ENCODE data around the gene ABCG8.

Gene ABCG8

GRCh38 chr2:43879261-43879660, 40.5 kb downstream of the ABCG8 start:
- no peak overlapping the region for H3K9ac ChIP-seq (ENCODE audit: low read length)
- no peak overlapping the region for H3K27ac ChIP-seq (ENCODE audit: low read depth, low read length)
- H3K4me1 ChIP-seq (ENCODE audit: insufficient read depth, low read length): no peaks in the 10 kb centered on the region
- no peak overlapping the region for H3K4me3 ChIP-seq (ENCODE audit: low read depth in 1 of 2, low read length in 2 of 2)
- peaks cover 0 to 5% of the 10 kb centered on the region in 2 donors for H3K27me3 ChIP-seq (ENCODE audit: control insufficient read depth in 1 of 2, insufficient read depth in 2 of 2, low read length in 2 of 2)
- no peaks in the 10 kb centered on the region for H3K36me3 ChIP-seq (ENCODE audit: insufficient read depth, low read length)
- no peaks in the 10 kb centered on the region for H3K9me3 ChIP-seq (ENCODE audit: low read length)

GRCh38 chr2:43880471-43880870, 41.7 kb downstream of the ABCG8 start:
- no peak overlapping the region for H3K4me3 ChIP-seq (ENCODE audit: low read depth in 1 of 2, low read length in 2 of 2)
- no peaks in the 10 kb centered on the region for H3K9me3 ChIP-seq (ENCODE audit: low read length)
- no peaks in the 10 kb centered on the region for H3K4me1 ChIP-seq (ENCODE audit: insufficient read depth, low read length)
- no peak overlapping the region for H3K9ac ChIP-seq (ENCODE audit: low read length)
- no peaks in the 10 kb centered on the region for H3K36me3 ChIP-seq (ENCODE audit: insufficient read depth, low read length)
- peaks cover 0 to 5% of the 10 kb centered on the region in 2 donors for H3K27me3 ChIP-seq (ENCODE audit: control insufficient read depth in 1 of 2, insufficient read depth in 2 of 2, low read length in 2 of 2)
- H3K27ac ChIP-seq (ENCODE audit: low read depth, low read length): no peak overlapping the region

GRCh38 chr2:43880952-43881351, 42.2 kb downstream of the ABCG8 start:
- no peaks in the 10 kb centered on the region for H3K36me3 ChIP-seq (ENCODE audit: insufficient read depth, low read length)
- peaks cover 0 to 5% of the 10 kb centered on the region in 2 donors for H3K27me3 ChIP-seq (ENCODE audit: control insufficient read depth in 1 of 2, insufficient read depth in 2 of 2, low read length in 2 of 2)
- H3K27ac ChIP-seq (ENCODE audit: low read depth, low read length): no peak overlapping the region
- H3K9me3 ChIP-seq (ENCODE audit: low read length): no peaks in the 10 kb centered on the region
- H3K9ac ChIP-seq (ENCODE audit: low read length): no peak overlapping the region
- H3K4me1 ChIP-seq (ENCODE audit: insufficient read depth, low read length): no peaks in the 10 kb centered on the region
- no peak overlapping the region for H3K4me3 ChIP-seq (ENCODE audit: low read depth in 1 of 2, low read length in 2 of 2)

- no peaks in the 10 kb centered on the region for H3K9me3 ChIP-seq (ENCODE audit: low read length)
- H3K4me1 ChIP-seq (ENCODE audit: insufficient read depth, low read length): no peaks in the 10 kb centered on the region
- no peak overlapping the region for H3K4me3 ChIP-seq (ENCODE audit: low read depth in 1 of 2, low read length in 2 of 2)
- peaks cover 10% of the 10 kb centered on the region for H3K36me3 ChIP-seq (ENCODE audit: insufficient read depth, low read length)
- H3K27me3 ChIP-seq (ENCODE audit: control insufficient read depth in 1 of 2, insufficient read depth in 2 of 2, low read length in 2 of 2): peaks cover 0 to 3% of the 10 kb centered on the region in 2 donors
- no peak overlapping the region for H3K9ac ChIP-seq (ENCODE audit: low read length)
- H3K27ac ChIP-seq (ENCODE audit: low read depth, low read length): no peak overlapping the region
Observed at GRCh38 chr2:43882312-43882711, 43.5 kb downstream of the ABCG8 start.

- no peak overlapping the region for H3K27ac ChIP-seq (ENCODE audit: low read depth, low read length)
- no peak overlapping the region for H3K9ac ChIP-seq (ENCODE audit: low read length)
- no peak overlapping the region for H3K4me3 ChIP-seq (ENCODE audit: low read depth in 1 of 2, low read length in 2 of 2)
- no peaks in the 10 kb centered on the region for H3K27me3 ChIP-seq (ENCODE audit: control insufficient read depth in 1 of 2, insufficient read depth in 2 of 2, low read length in 2 of 2)
- H3K4me1 ChIP-seq (ENCODE audit: insufficient read depth, low read length): no peaks in the 10 kb centered on the region
- H3K9me3 ChIP-seq (ENCODE audit: low read length): no peaks in the 10 kb centered on the region
- peaks cover 26% of the 10 kb centered on the region for H3K36me3 ChIP-seq (ENCODE audit: insufficient read depth, low read length)
Observed at GRCh38 chr2:43884689-43885088, 45.9 kb downstream of the ABCG8 start.

GRCh38 chr2:43885132-43885632, 46.4 kb downstream of the ABCG8 start:
- Histone ChIP-seq H3K9ac (ENCODE audit: low read length) (no peak overlapping the region), H3K36me3 (ENCODE audit: insufficient read depth, low read length) (peaks cover 30% of the 10 kb centered on the region), H3K27ac (ENCODE audit: low read depth, low read length) (no peak overlapping the region), H3K27me3 (ENCODE audit: control insufficient read depth in 1 of 2, insufficient read depth in 2 of 2, low read length in 2 of 2) (no peaks in the 10 kb centered on the region), H3K4me1 (ENCODE audit: insufficient read depth, low read length) (no peaks in the 10 kb centered on the region), H3K9me3 (ENCODE audit: low read length) (no peaks in the 10 kb centered on the region), H3K4me3 (ENCODE audit: low read depth in 1 of 2, low read length in 2 of 2) (no peak overlapping the region)

- Histone ChIP-seq H3K4me3 (ENCODE audit: low read depth in 1 of 2, low read length in 2 of 2) (no peak overlapping the region), H3K36me3 (ENCODE audit: insufficient read depth, low read length) (peaks cover 42% of the 10 kb centered on the region), H3K27ac (ENCODE audit: low read depth, low read length) (no peak overlapping the region), H3K27me3 (ENCODE audit: control insufficient read depth in 1 of 2, insufficient read depth in 2 of 2, low read length in 2 of 2) (no peaks in the 10 kb centered on the region), H3K4me1 (ENCODE audit: insufficient read depth, low read length) (no peaks in the 10 kb centered on the region), H3K9me3 (ENCODE audit: low read length) (no peaks in the 10 kb centered on the region), H3K9ac (ENCODE audit: low read length) (no peak overlapping the region)
Observed at GRCh38 chr2:43887176-43887575, 48.4 kb downstream of the ABCG8 start.

- H3K27ac ChIP-seq (ENCODE audit: low read depth, low read length): no peak overlapping the region
- no peak overlapping the region for H3K9ac ChIP-seq (ENCODE audit: low read length)
- H3K27me3 ChIP-seq (ENCODE audit: control insufficient read depth in 1 of 2, insufficient read depth in 2 of 2, low read length in 2 of 2): no peaks in the 10 kb centered on the region
- H3K4me1 ChIP-seq (ENCODE audit: insufficient read depth, low read length): no peaks in the 10 kb centered on the region
- H3K4me3 ChIP-seq (ENCODE audit: low read depth in 1 of 2, low read length in 2 of 2): no peak overlapping the region
- peaks cover 62% of the 10 kb centered on the region for H3K36me3 ChIP-seq (ENCODE audit: insufficient read depth, low read length)
- no peaks in the 10 kb centered on the region for H3K9me3 ChIP-seq (ENCODE audit: low read length)
Observed at GRCh38 chr2:43889416-43889815, 50.6 kb downstream of the ABCG8 start.

- Histone ChIP-seq H3K27ac (ENCODE audit: low read depth, low read length) (no peak overlapping the region), H3K36me3 (ENCODE audit: insufficient read depth, low read length) (peaks cover 62% of the 10 kb centered on the region), H3K4me3 (ENCODE audit: low read depth in 1 of 2, low read length in 2 of 2) (no peak overlapping the region)
Observed at GRCh38 chr2:43890855-43891254, 52.1 kb downstream of the ABCG8 start.

GRCh38 chr2:43894743-43895142, 56.0 kb downstream of the ABCG8 start:
- no peak overlapping the region for H3K4me3 ChIP-seq (ENCODE audit: low read depth in 1 of 2, low read length in 2 of 2)
- H3K27ac ChIP-seq (ENCODE audit: low read depth, low read length): no peak overlapping the region
- H3K9ac ChIP-seq (ENCODE audit: low read length): no peak overlapping the region
- H3K27me3 ChIP-seq (ENCODE audit: control insufficient read depth in 1 of 2, insufficient read depth in 2 of 2, low read length in 2 of 2): no peaks in the 10 kb centered on the region
- no peaks in the 10 kb centered on the region for H3K9me3 ChIP-seq (ENCODE audit: low read length)
- H3K36me3 ChIP-seq (ENCODE audit: insufficient read depth, low read length): peaks cover 53% of the 10 kb centered on the region
- no peaks in the 10 kb centered on the region for H3K4me1 ChIP-seq (ENCODE audit: insufficient read depth, low read length)

More at GRCh38 chr2:43890855-43891254, 52.1 kb downstream of the ABCG8 start:
- H3K27me3 ChIP-seq (ENCODE audit: control insufficient read depth in 1 of 2, insufficient read depth in 2 of 2, low read length in 2 of 2): no peaks in the 10 kb centered on the region
- no peaks in the 10 kb centered on the region for H3K4me1 ChIP-seq (ENCODE audit: insufficient read depth, low read length)
- H3K9me3 ChIP-seq (ENCODE audit: low read length): no peaks in the 10 kb centered on the region
- no peak overlapping the region for H3K9ac ChIP-seq (ENCODE audit: low read length)

GRCh38 chr2:43896906-43897305, 58.1 kb downstream of the ABCG8 start:
- Histone ChIP-seq H3K27ac (ENCODE audit: low read depth, low read length) (no peak overlapping the region), H3K4me3 (ENCODE audit: low read depth in 1 of 2, low read length in 2 of 2) (no peak overlapping the region), H3K9ac (ENCODE audit: low read length) (no peak overlapping the region), H3K36me3 (ENCODE audit: insufficient read depth, low read length) (peaks cover 39% of the 10 kb centered on the region), H3K9me3 (ENCODE audit: low read length) (no peaks in the 10 kb centered on the region), H3K4me1 (ENCODE audit: insufficient read depth, low read length) (no peaks in the 10 kb centered on the region), H3K27me3 (ENCODE audit: control insufficient read depth in 1 of 2, insufficient read depth in 2 of 2, low read length in 2 of 2) (no peaks in the 10 kb centered on the region)

- peaks cover 33% of the 10 kb centered on the region for H3K36me3 ChIP-seq (ENCODE audit: insufficient read depth, low read length)
Observed at GRCh38 chr2:43897492-43897891, 58.7 kb downstream of the ABCG8 start.

More at GRCh38 chr2:43897492-43897891, 58.7 kb downstream of the ABCG8 start:
- H3K9ac ChIP-seq (ENCODE audit: low read length): no peak overlapping the region
- no peaks in the 10 kb centered on the region for H3K27me3 ChIP-seq (ENCODE audit: control insufficient read depth in 1 of 2, insufficient read depth in 2 of 2, low read length in 2 of 2)
- H3K27ac ChIP-seq (ENCODE audit: low read depth, low read length): no peak overlapping the region
- H3K4me1 ChIP-seq (ENCODE audit: insufficient read depth, low read length): no peaks in the 10 kb centered on the region
- no peak overlapping the region for H3K4me3 ChIP-seq (ENCODE audit: low read depth in 1 of 2, low read length in 2 of 2)
- H3K9me3 ChIP-seq (ENCODE audit: low read length): no peaks in the 10 kb centered on the region
